BLaER1 (cell line): ENCODE data around the gene ENO2.

ENCODE experiments used
- H3K27ac ChIP-seq: shearing (Covaris generic); formaldehyde crosslinking; 2 replicates; pipeline ENCODE4 v1.8.1; 2022
- H3K27me3 ChIP-seq: shearing (Covaris generic); formaldehyde crosslinking; 2 replicates; pipeline ENCODE4 v1.8.1; 2022
- H3K36me3 ChIP-seq: shearing (Covaris generic); formaldehyde crosslinking; 2 replicates; pipeline ENCODE4 v1.8.1; 2022
- H3K4me1 ChIP-seq: shearing (Covaris generic); formaldehyde crosslinking; 2 replicates; pipeline ENCODE4 v1.8.1; 2022
- H3K4me2 ChIP-seq: shearing (Covaris generic); formaldehyde crosslinking; 2 replicates; pipeline ENCODE4 v1.8.1; 2022
- H3K4me3 ChIP-seq: shearing (Covaris generic); formaldehyde crosslinking; 2 replicates; pipeline ENCODE4 v1.8.1; 2022
- H3K9ac ChIP-seq: shearing (Covaris generic); formaldehyde crosslinking; 2 replicates; pipeline ENCODE4 v1.8.1; 2022
- H3K9me3 ChIP-seq: shearing (Covaris generic); formaldehyde crosslinking; 2 replicates; pipeline ENCODE4 v1.8.1; 2022
- H4K20me1 ChIP-seq: shearing (Covaris generic); formaldehyde crosslinking; 2 replicates; pipeline ENCODE4 v1.8.1; 2022
- Cebpa-rat ChIP-seq: shearing (Covaris generic); IDR thresholded peaks from 2 replicates; pipeline ENCODE4 v1.8.1; 2022

ENO2 gene

GRCh38 chr12:6914947-6915788 lies 788 bp downstream of the ENO2 start:
- Histone ChIP-seq H3K27ac (no peak overlapping the region), H3K36me3 (no peaks in the 10 kb centered on the region; the same call in 1 of the 2 replicates), H3K9me3 (no peaks in the 10 kb centered on the region), H3K4me3 (peak overlapping the region; percentile 72), H4K20me1 (peaks cover 7% of the 10 kb centered on the region; the same call in 1 of the 2 replicates), H3K4me2 (peak overlapping the region; percentile 93), H3K27me3 (peaks cover 71% of the 10 kb centered on the region), H3K4me1 (peaks cover 23% of the 10 kb centered on the region), H3K9ac (peak overlapping the region; percentile 55; the same call in 1 of the 2 replicates)
- no peak for TF ChIP-seq Cebpa-rat

GRCh38 chr12:6915789-6916285 lies 1.5 kb downstream of the ENO2 start:
- Histone ChIP-seq H3K9ac (no peak overlapping the region), H3K27me3 (peaks cover 69% of the 10 kb centered on the region), H3K36me3 (no peaks in the 10 kb centered on the region; the same call in 1 of the 2 replicates), H3K4me3 (no peak overlapping the region), H3K9me3 (no peaks in the 10 kb centered on the region), H3K4me1 (peaks cover 23% of the 10 kb centered on the region), H3K4me2 (peak overlapping the region; percentile 93; the same call in 1 of the 2 replicates), H4K20me1 (peaks cover 7% of the 10 kb centered on the region; the same call in 1 of the 2 replicates), H3K27ac (no peak overlapping the region)
- TF ChIP-seq Cebpa-rat: no peak

GRCh38 chr12:6916426-6917200 lies 2.2 kb downstream of the ENO2 start:
- H3K4me2 ChIP-seq: no peak overlapping the region
- peaks cover 29% of the 10 kb centered on the region for H3K4me1 ChIP-seq
- H3K9me3 ChIP-seq: no peaks in the 10 kb centered on the region
- no peaks in the 10 kb centered on the region; the same call in 1 of the 2 replicates for H3K36me3 ChIP-seq
- H3K4me3 ChIP-seq: no peak overlapping the region
- no peak for TF ChIP-seq Cebpa-rat
- H3K9ac ChIP-seq: no peak overlapping the region
- H3K27ac ChIP-seq: no peak overlapping the region
- H4K20me1 ChIP-seq: peaks cover 7% of the 10 kb centered on the region; the same call in 1 of the 2 replicates
- peaks cover 62% of the 10 kb centered on the region for H3K27me3 ChIP-seq

GRCh38 chr12:6917491-6918231 lies 3.3 kb downstream of the ENO2 start:
- no peaks in the 10 kb centered on the region; the same call in 1 of the 2 replicates for H3K36me3 ChIP-seq
- H3K4me3 ChIP-seq: no peak overlapping the region
- H3K27ac ChIP-seq: no peak overlapping the region
- H3K9me3 ChIP-seq: no peaks in the 10 kb centered on the region
- peaks cover 51% of the 10 kb centered on the region for H3K27me3 ChIP-seq
- no peak overlapping the region for H3K4me2 ChIP-seq
- peaks cover 39% of the 10 kb centered on the region for H3K4me1 ChIP-seq
- no peak overlapping the region for H3K9ac ChIP-seq
- TF ChIP-seq Cebpa-rat: no peak
- peaks cover 7% of the 10 kb centered on the region; the same call in 1 of the 2 replicates for H4K20me1 ChIP-seq

- Histone ChIP-seq H3K9ac (no peak overlapping the region), H3K4me3 (no peak overlapping the region), H3K27ac (no peak overlapping the region), H3K36me3 (no peaks in the 10 kb centered on the region; the same call in 1 of the 2 replicates), H4K20me1 (peaks cover 7% of the 10 kb centered on the region; the same call in 1 of the 2 replicates), H3K27me3 (peaks cover 32% of the 10 kb centered on the region), H3K9me3 (no peaks in the 10 kb centered on the region), H3K4me2 (no peak overlapping the region), H3K4me1 (peaks cover 50% of the 10 kb centered on the region)
- no peak for TF ChIP-seq Cebpa-rat
Measured at GRCh38 chr12:6919588-6919987, 5.2 kb downstream of the ENO2 start.

- Histone ChIP-seq H3K27me3 (peaks cover 12% of the 10 kb centered on the region), H3K4me1 (peaks cover 61% of the 10 kb centered on the region), H4K20me1 (no peaks in the 10 kb centered on the region), H3K36me3 (no peaks in the 10 kb centered on the region; the same call in 1 of the 2 replicates), H3K4me2 (peak overlapping the region; percentile 86), H3K27ac (no peak overlapping the region; the same call in 1 of the 2 replicates), H3K4me3 (no peak overlapping the region), H3K9ac (no peak overlapping the region), H3K9me3 (no peaks in the 10 kb centered on the region)
- TF ChIP-seq Cebpa-rat: no peak
Measured at GRCh38 chr12:6921539-6921938, 7.2 kb downstream of the ENO2 start.

GRCh38 chr12:6921996-6922946 lies 7.9 kb downstream of the ENO2 start:
- H3K9me3 ChIP-seq: no peaks in the 10 kb centered on the region
- peaks cover 68% of the 10 kb centered on the region for H3K4me1 ChIP-seq
- peak overlapping the region; percentile 86 for H3K4me2 ChIP-seq
- no peaks in the 10 kb centered on the region for H4K20me1 ChIP-seq
- H3K9ac ChIP-seq: peak overlapping the region; percentile 35; the same call in 1 of the 2 replicates
- no peak overlapping the region for H3K4me3 ChIP-seq
- no peaks in the 10 kb centered on the region; the same call in 1 of the 2 replicates for H3K36me3 ChIP-seq
- peaks cover 5% of the 10 kb centered on the region; the same call in 1 of the 2 replicates for H3K27me3 ChIP-seq
- no peak for TF ChIP-seq Cebpa-rat
- peak overlapping the region; percentile 61 for H3K27ac ChIP-seq

GRCh38 chr12:6923003-6923732 lies 8.8 kb downstream of the ENO2 start:
- no peak overlapping the region for H3K4me3 ChIP-seq
- H3K36me3 ChIP-seq: no peaks in the 10 kb centered on the region; the same call in 1 of the 2 replicates
- H3K27ac ChIP-seq: peak overlapping the region; percentile 61
- no peaks in the 10 kb centered on the region for H4K20me1 ChIP-seq
- 0 out of 2 replicates have a peak overlapping the region, but pooled peaks have one; percentile 35 for H3K9ac ChIP-seq
- peaks cover 69% of the 10 kb centered on the region for H3K4me1 ChIP-seq
- H3K27me3 ChIP-seq: no peaks in the 10 kb centered on the region
- H3K9me3 ChIP-seq: no peaks in the 10 kb centered on the region
- TF ChIP-seq Cebpa-rat: no peak
- peak overlapping the region; percentile 86 for H3K4me2 ChIP-seq
